NCI-H748 treated with DMSO at 0.1 percent for 48 hours (cell line): Measurements from ENCODE around the gene KLHL1.

Source experiments
- DNase-seq: peaks from one replicate; lab custom pipeline; 2025; lab: John Stamatoyannopoulos, UW

The KLHL1 gene

DNA sequence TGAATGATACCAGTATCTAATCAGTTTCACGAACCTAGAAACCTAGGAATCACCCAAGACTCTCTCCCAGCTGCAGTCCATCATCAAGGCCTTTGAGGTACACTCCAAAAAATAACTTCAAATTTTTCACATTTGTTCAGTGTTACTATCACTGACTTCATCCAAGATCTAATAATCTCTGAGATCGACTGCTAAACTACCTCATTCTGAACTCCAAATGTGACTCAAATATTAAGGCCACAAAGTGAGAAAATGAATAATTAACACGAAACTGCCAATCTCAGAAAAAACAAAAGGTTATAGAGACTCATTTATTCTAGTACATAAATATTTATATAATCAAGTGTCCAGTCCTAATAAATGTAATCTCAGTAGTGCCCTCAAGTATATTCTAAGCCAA is 430.9 kb downstream of the KLHL1 start:
- no peak for DNase-seq

DNA sequence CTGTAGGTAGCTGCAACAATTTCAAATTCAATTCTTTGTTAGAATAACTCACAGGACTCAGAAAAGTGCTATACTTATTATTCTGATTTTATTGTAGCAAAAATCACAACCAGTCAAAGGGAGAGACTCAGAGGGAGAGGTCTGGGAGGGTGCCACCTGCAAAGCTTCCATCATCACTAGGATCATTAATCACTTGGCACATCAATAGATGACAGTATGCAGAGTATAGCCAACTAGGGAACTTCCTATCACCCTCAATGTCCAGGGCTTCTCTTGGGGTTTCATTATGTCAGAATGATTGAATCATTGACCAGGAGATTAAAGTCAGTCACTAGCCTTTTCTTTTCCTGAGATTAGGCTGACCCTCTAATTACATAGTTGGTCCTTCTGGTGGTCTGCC is 432.0 kb downstream of the KLHL1 start:
- no peak for DNase-seq

DNA sequence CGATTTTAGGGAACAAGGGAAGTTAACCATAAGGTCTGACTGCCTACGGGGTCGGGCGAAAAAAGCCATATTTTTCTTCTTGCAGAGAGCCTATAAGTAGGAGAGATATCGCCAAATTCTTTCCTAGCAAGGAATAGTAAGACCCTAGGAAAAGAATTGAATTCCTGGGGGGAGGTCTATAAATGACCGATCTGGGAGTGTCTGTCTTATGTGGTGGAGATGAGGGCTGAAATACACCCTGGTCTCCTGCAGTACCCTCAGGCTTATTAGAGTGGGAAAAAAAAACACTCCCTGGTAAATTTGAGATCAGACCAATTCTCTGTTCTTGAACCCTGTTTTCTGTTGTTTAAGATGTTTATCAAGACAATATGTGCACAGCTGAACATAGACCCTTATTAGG is 448.1 kb downstream of the KLHL1 start:
- DNase-seq, result no peak

DNA sequence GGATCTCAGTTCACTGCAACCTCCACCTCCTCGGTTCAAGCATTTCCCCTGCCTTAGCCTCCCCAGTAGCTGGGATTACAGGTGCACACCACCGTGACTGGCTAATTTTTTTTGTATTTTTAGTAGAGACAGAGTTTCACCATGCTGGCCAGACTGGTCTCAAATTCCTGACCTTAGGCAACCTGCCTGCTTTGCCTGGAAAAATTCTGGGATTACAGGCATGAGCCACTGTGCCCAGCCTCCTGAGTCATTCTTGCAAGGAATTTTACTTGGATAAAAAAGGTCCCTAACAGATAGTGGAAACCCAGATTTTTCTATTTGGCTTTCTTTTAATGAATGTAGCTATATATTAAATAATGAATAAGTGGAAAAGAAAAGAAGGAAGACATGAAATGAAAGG is 450.6 kb downstream of the KLHL1 start:
- no peak for DNase-seq

DNA sequence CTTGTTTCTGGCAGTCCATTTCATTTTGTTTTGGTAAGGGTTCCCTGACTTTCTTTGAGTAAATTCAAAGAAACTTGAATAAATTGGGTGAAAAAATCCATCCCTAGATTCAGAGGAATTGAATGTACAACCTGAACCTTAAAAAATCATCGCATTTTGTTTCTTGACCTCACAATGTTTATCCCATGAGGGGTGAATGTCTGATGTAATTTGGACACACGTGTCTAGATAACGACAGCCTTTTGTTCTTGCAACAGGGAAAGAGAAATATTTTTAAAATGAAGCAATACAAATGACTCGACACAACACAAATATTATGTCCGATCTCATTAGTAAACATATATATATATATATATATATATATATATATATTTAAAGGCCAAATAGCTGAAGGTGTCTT is 453.9 kb downstream of the KLHL1 start:
- no peak for DNase-seq
